ENCODE data around the gene ALK.

- TF ChIP-seq POLR2A (IDR thresholded peaks at IDR 0.05; ENCODE audit: low read length) (no peak), GATA1 (IDR thresholded peaks at IDR 0.05; ENCODE audit: low read depth, low read length) (no peak)
Observed at GRCh38 chr2:29376541-29376940, 544.8 kb downstream of the ALK start.
